ENCODE data around the gene NFATC3.

- no peak for TF ChIP-seq CTCF (IDR thresholded peaks at IDR 0.05; ENCODE audit: low read length)
- no peak for TF ChIP-seq EZH2 (IDR thresholded peaks at IDR 0.05; ENCODE audit: borderline replicate concordance, low read length)
Observed at GRCh38 chr16:68083861-68084503, 1.2 kb upstream of the NFATC3 start.
